K562 (cell line): ENCODE measurements around the gene REM1. TPM values are rescaled to one million over a fixed set of nuclear protein-coding genes. Genes with fewer than 3 reads are reported as not detected.

Experiments
- ATAC-seq: fragments of 200-7000 bp; cut with Tn5 transposase; 3 replicates; pipeline ENCODE4 v1.9.1; 2020; ENCODE audit warnings: moderate library complexity
- BruUV-seq: library from RNA; stranded (reverse); fragments of 400-500 nt; replicated peaks from 2 replicates; lab custom pipeline; 2021; lab: Mats Ljungman, UMichigan
- CTCF ChIA-PET: fragments of 300-600 bp; formaldehyde crosslinking; extraction: SDS; loops from one replicate; lab custom pipeline; 2021; ENCODE audit warnings: low intra/inter-chr PET ratio; lab: Yijun Ruan, JAX
- POLR2A ChIA-PET: fragments of 300-600, 350-650 bp; sonication (Branson Sonifier 250); formaldehyde crosslinking; extraction: SDS; loops from one replicate; lab custom pipeline; 2021; ENCODE audit warnings: antibody characterized with exemption, inconsistent platforms; lab: Yijun Ruan, JAX
- DNase-seq, 4 experiments: peaks; one replicate each; pipeline versions ENCODE4 v3.0.0 to v3.0.0-alpha.2; 2011 to 2018; ENCODE audit warnings: low spot score in 3 of 4, mixed read lengths in 3 of 4; ENCODE audit errors: extremely low read depth in 1 of 4
- FAIRE-seq: peaks from 2 replicates; lab custom pipeline; 2011; peaks lifted over from hg19 to GRCh38; lab: Jason Lieb, UNC
- H2AFZ ChIP-seq: 2 replicates; pipeline ENCODE4 v1.6.0; 2011; ENCODE audit warnings: low read depth, low read length, control low read depth, inconsistent platforms
- H3K27ac ChIP-seq: fragments of 200-600 bp; 3 replicates; pipeline ENCODE4 v1.8.0; 2011; ENCODE audit warnings: low read depth, mild to moderate bottlenecking, control low read depth, inconsistent platforms, low read length, moderate library complexity, mixed read lengths; ENCODE audit errors: extremely low read depth
- H3K27me3 ChIP-seq, 2 experiments: fragments of 300-600 bp in 1 of 2; 2 replicates in 1 of 2; 3 replicates in 1 of 2; pipeline versions ENCODE4 v1.6.0 to v1.8.0; 2011; ENCODE audit warnings: inconsistent platforms in 2 of 2, low read length in 2 of 2, mild to moderate bottlenecking in 1 of 2, mixed read lengths in 1 of 2, moderate library complexity in 1 of 2; ENCODE audit not compliant: control insufficient read depth in 2 of 2, insufficient read depth in 2 of 2
- H3K36me3 ChIP-seq: fragments of 300-600 bp; 3 replicates; pipeline ENCODE4 v1.8.0; 2011; ENCODE audit warnings: mild to moderate bottlenecking, low read length, inconsistent platforms; ENCODE audit not compliant: control insufficient read depth, insufficient read depth
- H3K4me1 ChIP-seq, 2 experiments: fragments of 200-600 bp in 1 of 2; replicated peaks in 1 of 2; 2 replicates in 1 of 2; 3 replicates in 1 of 2; pipeline versions ENCODE4 v1.5.1 to v1.8.0; 2011; ENCODE audit warnings: inconsistent platforms in 2 of 2, low read length in 2 of 2, mild to moderate bottlenecking in 1 of 2, mixed read lengths in 1 of 2, moderate library complexity in 1 of 2; ENCODE audit not compliant: control insufficient read depth in 2 of 2, insufficient read depth in 2 of 2
- H3K4me2 ChIP-seq: 2 replicates; pipeline ENCODE4 v1.6.1; 2011; ENCODE audit warnings: low read length, control low read depth, inconsistent platforms, mixed read lengths; ENCODE audit not compliant: insufficient read depth
- H3K4me3 ChIP-seq: fragments of 200-600 bp; sonication (generic), shearing (Covaris generic); 2 replicates; pipeline ENCODE4 v1.5.1; 2016; ENCODE audit warnings: control low read depth, inconsistent platforms
- H3K79me2 ChIP-seq: fragments of 200-600 bp; 3 replicates; pipeline ENCODE4 v1.8.0; 2011; ENCODE audit warnings: low read length, inconsistent platforms; ENCODE audit not compliant: control insufficient read depth, insufficient read depth
- H3K9ac ChIP-seq, 2 experiments: 2 replicates each; pipeline versions ENCODE4 v1.6.0 to v1.6.1; 2011; ENCODE audit warnings: low read depth in 2 of 2, low read length in 2 of 2, control low read depth in 1 of 2, inconsistent platforms in 1 of 2, mild to moderate bottlenecking in 1 of 2, mixed read lengths in 1 of 2; ENCODE audit not compliant: insufficient read depth in 1 of 2
- H3K9me1 ChIP-seq: one replicate; pipeline ENCODE4 v1.6.0; 2011; ENCODE audit warnings: inconsistent platforms, mild to moderate bottlenecking, low read length, moderate library complexity; ENCODE audit not compliant: control insufficient read depth, insufficient read depth
- H3K9me3 ChIP-seq: replicated peaks from 2 replicates; pipeline ENCODE4 v1.5.1; 2011; ENCODE audit warnings: low read depth, low read length, inconsistent platforms; ENCODE audit not compliant: control insufficient read depth, insufficient read depth
- H4K20me1 ChIP-seq: replicated peaks from 2 replicates; pipeline ENCODE4 v1.6.1; 2011; ENCODE audit warnings: low read length, inconsistent platforms, mixed read lengths; ENCODE audit not compliant: control insufficient read depth, insufficient read depth
- CBFA2T2 ChIP-seq: fragments of 450-650 bp; conservative IDR thresholded peaks from 2 replicates; pipeline ENCODE4 v1.6.1; 2017; ENCODE audit warnings: mild to moderate bottlenecking
- CBFA2T3 ChIP-seq: fragments of 450-650 bp; IDR thresholded peaks from 2 replicates; pipeline ENCODE4 v1.6.1; 2017
- CHD1 ChIP-seq: fragments of 200-600 bp; sonication (generic); IDR thresholded peaks from one replicate; pipeline ENCODE4 v1.6.1; 2012; ENCODE audit warnings: mild to moderate bottlenecking, moderate library complexity, low read length, inconsistent platforms
- DEAF1 ChIP-seq: fragments of 450-650 bp; formaldehyde crosslinking; IDR thresholded peaks from 2 replicates; pipeline ENCODE4 v1.4.0; 2020; ENCODE audit warnings: mild to moderate bottlenecking, moderate library complexity
- FIP1L1 ChIP-seq: fragments of 200-400 bp; formaldehyde crosslinking; IDR thresholded peaks from 2 replicates; pipeline ENCODE4 v1.6.1; 2018; ENCODE audit warnings: mild to moderate bottlenecking, low read depth, low read length; ENCODE audit not compliant: poor library complexity, severe bottlenecking
- POLR3A ChIP-seq: IDR thresholded peaks from 2 replicates; pipeline ENCODE4 v1.6.1; 2011; ENCODE audit warnings: borderline replicate concordance, mild to moderate bottlenecking, moderate library complexity; ENCODE audit not compliant: insufficient read length, insufficient read depth; ENCODE audit errors: extremely low read depth
- PRMT5 ChIP-seq: sonication (generic); formaldehyde crosslinking; IDR thresholded peaks from 2 replicates; pipeline ENCODE4 v1.5.0; 2020; ENCODE audit warnings: missing genetic modification reagents
- SMARCC2 ChIP-seq: fragments of 450-650 bp; IDR thresholded peaks from 2 replicates; pipeline ENCODE4 v1.6.1; 2017; ENCODE audit warnings: antibody characterized with exemption, moderate library complexity, mild to moderate bottlenecking, low read depth
- SREBF1 ChIP-seq: fragments of 150-350 bp; IDR thresholded peaks from 2 replicates; pipeline ENCODE4 v1.6.1; 2014; ENCODE audit warnings: antibody characterized with exemption, low read depth, low read length, borderline replicate concordance
- STAT5B ChIP-seq: fragments of 250-450 bp; sonication (Bioruptor Pico); IDR thresholded peaks from 2 replicates; pipeline ENCODE4 v1.8.0; 2021; ENCODE audit warnings: mild to moderate bottlenecking, inconsistent platforms
- TAF9B ChIP-seq: fragments of 450-650 bp; IDR thresholded peaks from 2 replicates; pipeline ENCODE4 v1.6.1; 2018; ENCODE audit warnings: mild to moderate bottlenecking; ENCODE audit not compliant: partially characterized antibody
- YY1 ChIP-seq, 3 experiments: IDR thresholded peaks; 2 replicates each; pipeline ENCODE4 v1.6.1; 2011; ENCODE audit warnings: low read length in 2 of 3, mild to moderate bottlenecking in 2 of 3, moderate library complexity in 2 of 3, borderline replicate concordance in 1 of 3, control low read depth in 1 of 3, low read depth in 1 of 3; ENCODE audit not compliant: insufficient read depth in 3 of 3, insufficient replicate concordance in 2 of 3, control insufficient read depth in 1 of 3, insufficient read length in 1 of 3; ENCODE audit errors: extremely low read depth in 1 of 3
- ZNF584 ChIP-seq: fragments of 200-800 bp; sonication (Bioruptor generic); IDR thresholded peaks from 2 replicates; pipeline ENCODE4 v1.6.1; 2016; ENCODE audit warnings: low read depth, mild to moderate bottlenecking, missing genetic modification characterization, missing compliant biosample characterization
- WGBS: fragments of 100-300 bp; shearing (Covaris generic); methylation state at CpG from one replicate; pipeline ENCODE4 v1.1.6; 2016; ENCODE audit warnings: low coverage, mixed read lengths; ENCODE audit not compliant: insufficient coverage; ENCODE audit errors: missing lambda C conversion rate; 5-methylcytosine and 5-hydroxymethylcytosine counted together
- in situ Hi-C: fragments of 300-500 bp; cut with MboI; formaldehyde crosslinking; loops from 4 replicates; pipeline ENCODE4 v1.15.0; 2018; ENCODE audit warnings: inconsistent platforms, mixed read lengths
- intact Hi-C: fragments of 100-400 bp; cut with micrococcal nuclease; formaldehyde crosslinking; loops from 2 replicates; pipeline ENCODE4 v1.14.2; 2022
- polyA plus RNA-seq, 8 experiments: library from polyadenylated mRNA; depleted of rRNA in 4 of 8; stranded (reverse) in 5 of 8; unstranded in 3 of 8; fragments of >200 nt; fragmentation: Nextera tagmentation in 2 of 8; fragmentation: Illumina TruSeq in 1 of 8; extraction: Ambion mirVana in 2 of 8; extraction: Trizol in 1 of 8; gene quantifications; 2 replicates each; pipeline versions ENCODE4 v1.2.1 to v1.2.3, GENCODE V29; 2011 to 2014; ENCODE audit warnings: inconsistent platforms in 1 of 8, missing spikeins in 1 of 8
- total RNA-seq, 7 experiments: library from RNA; depleted of rRNA in 6 of 7; stranded (reverse); fragments of >200 nt in 6 of 7; fragmentation: Illumina TruSeq in 2 of 7; extraction: Trizol in 2 of 7; gene quantifications; 2 replicates each; pipeline versions ENCODE4 v1.2.1 to v1.2.3, GENCODE V29; 2011 to 2021; ENCODE audit warnings: low replicate concordance in 1 of 7

The REM1 gene
- total and polyA plus RNA-seq, 9 of the 15 experiments (the other 6 are each of a cell fraction or from before 2014, with no cell fraction given) = not detected

GRCh38 chr20:31508517-31509244, 33.6 kb downstream of the REM1 start:
- Histone ChIP-seq H3K9me1 (no peaks in the 10 kb centered on the region), H3K36me3 (no peaks in the 10 kb centered on the region), H3K9me3 (no peaks in the 10 kb centered on the region; the same call in 1 of the 2 replicates), H3K4me2 (no peak overlapping the region), H3K27me3 (no peaks in the 10 kb centered on the region), H3K4me1 (peaks cover 0 to 6% of the 10 kb centered on the region in 2 experiments; a peak in 4 of 5 replicates), H3K4me3 (no peak overlapping the region), H2AFZ (no peak overlapping the region), H3K9ac (no peak overlapping the region), H3K79me2 (no peaks in the 10 kb centered on the region), H3K27ac (no peak overlapping the region), H4K20me1 (no peaks in the 10 kb centered on the region)
- ChIA-PET CTCF (no interaction called here), POLR2A (interaction anchor here (0.7 kb wide), 1 partner anchor 17 kb away, joined by 3 read pairs; no protein-coding TSS in a partner anchor)
- DNase-seq = no peak
- TF ChIP-seq STAT5B = no peak
- no peak for TF ChIP-seq FIP1L1
- peak in 1 of 3 experiments; percentile 57 for TF ChIP-seq YY1 (IDR thresholded peaks at IDR 0.05; ENCODE audit: borderline replicate concordance in 1 of 3, control insufficient read depth in 1 of 3, extremely low read depth in 1 of 3, insufficient read depth in 3 of 3, insufficient read length in 1 of 3, insufficient replicate concordance in 2 of 3, low read depth in 1 of 3, low read length in 2 of 3)
- peak; percentile 23 for TF ChIP-seq TAF9B
- TF ChIP-seq PRMT5 (CRISPR knock-in tag) = no peak
- peak; percentile 58 for TF ChIP-seq CBFA2T3
- no peak for TF ChIP-seq POLR3A
- TF ChIP-seq CBFA2T2 = 0 out of 2 replicates have a peak, but pooled peaks have one; percentile 24
- no peak for TF ChIP-seq SREBF1
- no peak for TF ChIP-seq SMARCC2
- no peak for TF ChIP-seq CHD1
- TF ChIP-seq DEAF1 (CRISPR knock-in tag) = no peak
- no peak for TF ChIP-seq ZNF584 (CRISPR knock-in tag)
- BruUV-seq = no TSS peak
- 33% methylated on average over 5 of the region's 5 CpGs for WGBS
- ATAC-seq = peak; percentile 24; the same call in 1 of the 3 replicates
- no peak for FAIRE-seq
- intact Hi-C loops (no loop called here), in situ Hi-C loops (no loop called here)
